ENCODE measurements around the gene INO80D.
"Not testable (repeated sequence)": the region's sequence is repeated elsewhere in the genome, so short reads cannot be mapped to it uniquely, and the experiment has no call there.

INO80D gene

GRCh38 chr2:206023183-206023582 lies 62.8 kb downstream of the INO80D start:
- no peak for DNase-seq

- no peak for DNase-seq
These were observed 65.8 kb downstream of the INO80D start for GRCh38 chr2:206020171-206020570.

- not testable (repeated sequence) for DNase-seq
These were observed 70.2 kb downstream of the INO80D start for GRCh38 chr2:206015746-206016145.

GRCh38 chr2:206011795-206012194 lies 74.2 kb downstream of the INO80D start:
- no peak for DNase-seq

- no peak for DNase-seq
These were observed 74.9 kb downstream of the INO80D start for GRCh38 chr2:206011018-206011614.

- no peak for DNase-seq
These were observed 81.8 kb downstream of the INO80D start for GRCh38 chr2:206004004-206004693.

GRCh38 chr2:206002440-206002839 lies 83.5 kb downstream of the INO80D start:
- no peak for DNase-seq

- DNase-seq, result no peak
These were observed 84.1 kb downstream of the INO80D start for GRCh38 chr2:206001912-206002311.

- DNase-seq, result peak; percentile 63
These were observed 85.2 kb downstream of the INO80D start for GRCh38 chr2:206000776-206001175.

- no peak for DNase-seq
These were observed 87.4 kb downstream of the INO80D start for GRCh38 chr2:205998583-205998982.

- DNase-seq, result no peak
These were observed 89.8 kb downstream of the INO80D start for GRCh38 chr2:205996161-205996560.

GRCh38 chr2:205995260-205995659 lies 90.7 kb downstream of the INO80D start:
- DNase-seq, result no peak

- no peak for DNase-seq
These were observed 91.6 kb downstream of the INO80D start for GRCh38 chr2:205994344-205994743.

GRCh38 chr2:205990104-205990503 lies 95.9 kb downstream of the INO80D start:
- DNase-seq, result no peak

- no peak for DNase-seq
These were observed 96.5 kb downstream of the INO80D start for GRCh38 chr2:205989271-205990071.

GRCh38 chr2:205988681-205989080 lies 97.3 kb downstream of the INO80D start:
- DNase-seq, result not testable (repeated sequence)

- DNase-seq, result no peak
These were observed 97.7 kb downstream of the INO80D start for GRCh38 chr2:205988274-205988673.

- not testable (repeated sequence) for DNase-seq
These were observed 99.6 kb downstream of the INO80D start for GRCh38 chr2:205986334-205986733.

- no peak for DNase-seq
These were observed 101.6 kb downstream of the INO80D start for GRCh38 chr2:205984381-205984780.

GRCh38 chr2:205982776-205983327 lies 103.1 kb downstream of the INO80D start:
- no peak for DNase-seq

- not testable (repeated sequence) for DNase-seq
These were observed 107.2 kb downstream of the INO80D start for GRCh38 chr2:205978728-205979127.

GRCh38 chr2:205977699-205978098 lies 108.3 kb downstream of the INO80D start:
- not testable (repeated sequence) for DNase-seq

GRCh38 chr2:205976934-205977659 lies 108.9 kb downstream of the INO80D start:
- DNase-seq, result not testable (repeated sequence)

All from NCI-H2227 treated with DMSO at 0.1 percent for 48 hours (cell line).